OCI-M2 (cell line): ENCODE results near the gene OR2V2.
"Not testable (repeated sequence)": the region's sequence is repeated elsewhere in the genome, so short reads cannot be mapped to it uniquely, and the experiment has no call there.

Experiments
- DNase-seq: peaks from one replicate; lab custom pipeline; 2025; ENCODE audit not compliant: unreplicated experiment; lab: John Stamatoyannopoulos, UW

The OR2V2 gene

GRCh38 chr5:181114844-181115778 is 32.3 kb upstream of the OR2V2 start:
- DNase-seq, result no peak

DNA sequence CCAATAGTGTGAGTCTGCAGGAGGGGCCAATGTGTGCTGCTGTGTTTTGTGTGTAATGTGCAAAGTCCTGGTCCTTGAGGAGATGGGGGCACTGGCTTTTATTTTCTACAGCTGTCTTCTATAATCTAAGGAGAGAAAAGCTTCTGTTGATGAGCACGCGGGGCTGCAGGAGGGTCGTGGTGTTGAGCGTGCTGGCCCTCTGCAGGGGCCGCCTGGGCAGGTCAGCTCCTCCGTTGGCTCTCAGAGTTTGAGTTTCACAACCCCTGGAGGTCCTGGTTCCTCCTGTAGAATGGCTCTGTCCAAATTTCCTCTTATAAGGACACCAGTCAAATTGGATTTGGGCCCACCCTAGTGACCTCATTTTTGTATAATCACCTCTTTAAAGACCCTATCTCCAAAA is 29.0 kb upstream of the OR2V2 start:
- DNase-seq, result no peak

DNA sequence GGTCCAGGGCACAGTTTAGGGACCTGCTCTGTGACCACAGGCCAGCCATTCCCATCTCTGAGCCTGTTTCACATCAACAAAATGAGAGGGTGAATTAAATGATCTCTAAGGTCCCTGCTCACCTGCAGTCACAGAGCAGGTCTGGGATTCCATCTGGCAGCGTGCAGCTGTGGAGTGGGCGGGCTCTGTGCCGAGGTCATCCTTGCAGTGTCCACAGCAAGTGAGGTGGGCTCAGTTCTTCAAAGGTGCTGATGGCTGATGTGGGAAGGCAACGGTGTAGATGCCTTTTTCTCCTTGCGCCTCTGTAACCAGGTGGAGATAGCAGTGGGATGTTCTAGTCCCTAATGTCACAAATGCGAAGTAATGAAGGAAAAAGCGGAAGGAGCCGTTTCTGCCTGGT is 28.3 kb upstream of the OR2V2 start:
- no peak for DNase-seq

DNA sequence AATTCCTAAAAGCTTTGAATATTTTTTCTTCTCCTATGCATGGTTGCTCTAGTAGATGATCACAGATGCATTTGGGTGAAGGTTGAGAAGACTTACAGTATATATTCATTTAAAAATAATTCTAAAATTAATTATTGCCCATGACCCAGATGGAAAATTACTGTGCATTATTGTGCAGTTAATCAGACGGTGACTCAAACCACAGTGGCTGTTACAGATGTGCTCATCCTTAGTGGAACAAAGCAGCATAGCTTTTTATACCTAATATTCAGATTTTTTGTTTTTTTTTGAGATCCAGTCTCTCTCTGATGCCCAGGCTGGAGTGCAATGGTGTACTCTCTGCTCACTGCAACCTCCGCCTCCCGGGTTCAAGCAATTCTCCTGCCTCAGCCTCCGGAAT is 27.1 kb upstream of the OR2V2 start:
- no peak for DNase-seq

DNA sequence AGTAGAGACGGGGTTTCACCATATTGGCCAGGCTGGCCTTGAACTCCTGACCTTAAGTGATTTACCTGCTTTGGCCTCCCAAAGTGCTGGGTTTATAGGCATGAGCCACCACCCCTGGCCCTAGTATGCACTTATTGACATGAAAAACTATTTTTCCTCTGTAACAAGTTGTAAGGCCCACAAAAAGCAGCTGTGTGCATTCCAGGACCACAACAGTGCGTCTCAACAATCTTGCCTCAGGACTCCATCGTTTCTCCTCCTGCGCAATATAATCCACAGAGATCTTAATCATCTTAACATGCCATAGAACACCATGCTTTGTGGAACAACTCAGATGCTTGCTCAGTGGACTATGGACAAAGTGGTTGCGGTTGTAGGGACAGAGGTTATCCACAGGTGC is 26.6 kb upstream of the OR2V2 start:
- no peak for DNase-seq

DNA sequence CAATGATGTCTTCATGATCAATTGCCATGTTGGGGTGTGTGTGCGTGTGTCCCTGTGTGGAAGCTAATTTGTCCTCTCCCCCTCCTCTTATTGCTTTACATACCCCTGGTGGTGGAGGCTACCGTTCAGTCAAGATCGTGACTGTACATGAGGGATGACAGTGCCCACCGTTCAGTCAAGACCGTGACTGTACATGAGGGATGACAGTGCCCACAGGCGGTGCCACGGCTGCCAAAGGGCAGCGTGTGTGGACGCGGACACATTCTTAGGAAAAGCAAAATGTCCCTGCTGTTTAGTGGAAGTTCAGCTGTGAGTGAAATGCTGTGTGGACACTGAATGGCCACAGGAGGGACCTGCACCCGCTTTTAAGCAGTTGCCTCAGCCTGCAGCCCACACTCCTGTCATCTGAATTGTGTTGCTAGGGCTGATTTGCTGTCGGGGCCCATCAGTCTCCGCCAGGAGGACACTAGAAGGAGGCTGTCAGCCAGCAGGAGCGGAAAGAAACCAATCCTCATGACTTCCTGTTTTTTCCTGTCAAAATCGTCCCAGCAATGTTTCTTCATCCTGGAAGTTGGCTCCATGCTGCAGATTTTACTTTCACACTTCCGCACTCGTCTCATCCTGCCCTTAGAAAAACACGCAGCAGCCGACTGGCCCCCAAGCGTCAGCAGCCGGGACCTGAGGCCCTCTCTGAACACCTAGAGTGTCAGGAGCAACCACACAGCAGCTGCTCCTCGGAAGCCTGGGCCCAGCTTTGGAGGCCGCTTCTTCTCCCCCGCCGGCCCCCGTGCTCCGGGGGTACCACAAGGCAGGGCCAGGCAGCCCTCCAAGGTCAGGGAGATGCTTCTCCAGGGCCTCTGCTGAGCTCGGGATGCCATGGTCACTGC is 25.5 kb upstream of the OR2V2 start:
- DNase-seq, result no peak

DNA sequence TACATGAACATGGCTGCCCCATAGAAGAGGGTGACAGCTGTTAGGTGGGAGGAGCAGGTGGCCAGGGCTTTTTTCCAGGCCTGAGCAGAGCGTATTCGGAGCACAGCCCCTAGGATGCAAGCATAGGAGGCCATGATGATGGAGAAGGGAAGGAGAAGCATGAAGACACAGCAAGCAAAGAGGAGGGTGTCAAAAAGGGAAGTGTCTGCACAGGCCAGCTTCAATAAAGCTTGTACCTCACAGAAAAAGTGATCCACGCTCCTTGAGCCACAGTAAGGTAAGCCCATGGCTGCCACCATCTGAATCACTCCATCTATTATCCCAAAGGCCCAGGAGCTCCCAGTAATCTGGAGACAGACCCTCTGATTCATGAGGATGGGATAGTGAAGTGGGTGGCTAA is 22.9 kb upstream of the OR2V2 start:
- DNase-seq, result no peak

- DNase-seq, result no peak
Observed at GRCh38 chr5:181126841-181127240, 20.5 kb upstream of the OR2V2 start.

DNA sequence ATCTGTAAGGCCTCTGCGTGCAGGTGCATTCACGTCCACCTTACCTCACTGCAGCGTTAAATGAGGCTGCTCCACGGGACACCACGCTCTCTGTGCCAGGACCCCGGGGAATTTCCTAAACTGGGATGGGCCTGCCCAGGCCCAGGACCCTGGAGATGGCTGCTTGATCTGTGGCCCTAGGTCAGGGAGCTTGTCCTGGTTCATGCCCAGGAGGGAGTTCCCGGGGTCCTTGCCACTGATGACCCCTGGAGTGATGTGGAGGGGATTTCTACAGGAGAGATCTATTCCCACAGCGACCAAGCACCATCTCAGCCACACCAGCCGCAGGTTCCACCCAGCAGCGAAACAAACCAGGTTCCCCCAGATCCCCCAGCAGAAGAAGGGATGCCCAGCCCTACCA is 19.9 kb upstream of the OR2V2 start:
- DNase-seq, result no peak

DNA sequence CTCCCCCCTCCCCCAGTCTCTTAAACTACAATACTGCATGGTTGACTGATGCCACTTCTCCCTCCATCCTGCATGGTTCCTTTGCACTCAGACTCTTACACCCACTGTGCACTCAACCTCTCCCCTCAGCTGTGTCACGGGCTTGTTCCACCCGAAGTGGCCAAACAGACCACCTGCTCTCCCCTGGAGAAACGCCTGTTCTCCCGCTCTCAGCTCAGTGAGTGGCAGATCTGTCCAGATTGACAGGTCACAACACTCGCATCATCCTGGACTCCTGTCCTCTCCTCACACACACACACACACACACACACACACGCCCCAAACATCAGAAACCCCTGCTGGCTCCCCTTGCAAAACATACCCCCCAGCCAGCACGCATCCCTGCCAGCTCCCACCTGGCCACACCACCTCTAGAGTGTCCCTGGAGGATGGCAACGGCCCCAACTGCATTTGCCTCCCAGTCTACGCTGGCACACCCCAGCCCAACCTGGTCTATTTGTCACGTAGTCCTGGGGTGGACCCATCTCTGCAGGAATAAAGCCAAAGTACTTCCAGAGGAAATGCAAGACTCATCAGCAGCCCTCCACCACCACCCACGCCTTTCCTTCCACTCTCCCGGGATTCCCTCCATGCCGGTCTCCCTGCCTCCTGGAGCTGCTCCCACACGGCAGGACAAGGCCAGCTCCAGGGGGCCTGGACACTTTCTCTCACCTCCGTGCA is 19.3 kb upstream of the OR2V2 start:
- DNase-seq, result no peak

DNA sequence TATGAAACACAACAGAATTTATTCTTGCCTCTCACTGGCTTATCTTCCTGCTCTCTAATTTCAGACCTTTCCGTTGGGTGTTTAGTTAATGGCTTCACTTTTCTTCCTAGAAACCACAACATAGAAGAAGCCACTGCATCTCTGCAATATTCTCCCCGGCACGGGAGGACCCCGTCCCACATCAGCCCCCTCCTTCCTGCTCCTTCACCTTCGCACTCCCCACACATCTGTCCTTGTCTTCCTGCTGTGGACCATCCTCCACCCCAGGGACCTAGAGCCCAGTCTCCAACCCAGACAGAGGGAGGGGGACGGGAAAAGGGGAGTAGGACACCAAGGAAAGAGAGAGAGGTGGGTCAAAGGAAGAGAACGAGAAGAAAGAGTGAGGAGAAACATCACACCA is 17.8 kb upstream of the OR2V2 start:
- DNase-seq, result no peak

DNA sequence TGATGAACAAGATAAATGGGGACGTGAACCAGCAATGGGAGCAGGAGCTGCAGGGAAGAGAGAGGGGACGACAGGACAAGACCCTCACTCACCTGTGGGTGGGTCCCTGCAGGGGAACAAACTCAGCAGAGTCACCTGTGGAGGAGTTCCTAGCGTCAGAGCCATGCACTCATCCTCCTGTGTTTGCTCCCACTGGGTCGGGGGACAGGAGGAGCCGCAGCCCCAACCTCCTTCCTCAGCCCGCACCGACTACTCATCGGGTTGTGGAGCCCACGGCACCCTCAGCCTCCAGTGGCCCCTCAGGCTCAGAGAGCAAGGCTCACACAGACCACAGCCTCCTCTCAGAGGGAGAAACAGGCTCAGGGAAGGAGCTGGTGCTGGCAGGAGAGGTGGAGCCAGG is 17.3 kb upstream of the OR2V2 start:
- DNase-seq, result not testable (repeated sequence)

DNA sequence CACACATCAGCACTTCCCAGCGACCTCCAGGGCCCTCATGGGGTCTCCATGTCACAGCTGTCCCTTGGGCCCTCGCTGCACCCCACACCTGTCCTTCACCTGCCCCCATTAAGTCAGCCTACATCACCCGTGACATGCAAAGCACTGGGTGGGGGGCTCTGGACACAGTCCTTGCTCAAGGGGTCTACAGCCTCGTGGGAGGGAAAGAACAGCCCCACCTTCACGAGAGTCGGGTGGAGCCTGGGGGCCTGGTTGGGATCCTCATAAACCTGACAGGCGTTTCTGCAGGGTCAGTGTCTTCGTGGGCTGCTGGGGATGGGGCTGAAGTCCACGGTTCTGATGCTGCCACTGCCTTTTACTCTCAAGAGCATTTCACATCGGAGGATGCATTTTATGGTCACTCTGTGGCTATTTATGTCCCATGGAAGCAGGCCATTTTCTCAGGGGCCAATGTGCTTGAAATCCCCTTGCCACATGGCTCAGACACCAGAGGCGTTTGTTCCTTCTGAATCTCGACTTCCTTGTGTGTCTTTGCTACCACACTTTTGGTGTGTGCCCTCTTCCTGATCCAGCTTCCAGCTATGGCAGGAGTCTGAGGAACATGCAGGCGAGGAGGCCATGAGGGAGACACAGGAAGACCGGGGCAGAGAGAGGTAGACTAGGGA is 16.4 kb upstream of the OR2V2 start, which contains the start of gene OR2V1:
TSS of gene OR2V1 (minus strand) at position 338 of the 665 bp plus-strand sequence. CDS start 5,865 bp downstream, outside the sequence.
- DNase-seq, result no peak

DNA sequence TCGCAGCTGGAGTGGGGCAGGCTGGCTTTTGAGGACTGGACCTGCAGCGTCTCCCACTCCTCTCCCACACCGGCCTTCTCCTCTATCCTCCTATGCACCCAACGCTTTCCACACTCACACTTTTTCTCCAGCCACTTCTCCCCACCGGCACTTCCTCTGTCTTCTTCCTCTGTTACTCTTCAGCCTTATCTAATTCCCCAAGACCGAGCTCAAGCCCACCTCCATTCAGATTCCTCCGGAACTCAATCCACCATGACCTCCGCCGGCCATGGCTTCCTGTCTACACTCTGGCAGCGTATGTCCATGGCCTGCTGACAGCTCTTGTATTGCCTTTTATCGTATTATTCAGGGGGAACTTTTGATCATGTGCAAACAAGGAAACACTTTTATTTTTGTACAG is 15.9 kb upstream of the OR2V2 start:
- no peak for DNase-seq

GRCh38 chr5:181133083-181133482 is 14.3 kb upstream of the OR2V2 start:
- no peak for DNase-seq

GRCh38 chr5:181133610-181134231 is 13.7 kb upstream of the OR2V2 start:
- no peak for DNase-seq

- DNase-seq, result no peak
Observed at GRCh38 chr5:181134259-181134658, 13.1 kb upstream of the OR2V2 start.

GRCh38 chr5:181136361-181136955 is 10.9 kb upstream of the OR2V2 start:
- no peak for DNase-seq

GRCh38 chr5:181138258-181138657 is 9.1 kb upstream of the OR2V2 start:
- DNase-seq, result no peak

- no peak for DNase-seq
Observed at GRCh38 chr5:181140766-181141165, 6.6 kb upstream of the OR2V2 start.
